ENCODE results near the gene FBXO34.

FBXO34 gene

GRCh38 chr14:55384536-55384935 lies 113.3 kb downstream of the FBXO34 start:
- FAIRE-seq, result no peak

DNA sequence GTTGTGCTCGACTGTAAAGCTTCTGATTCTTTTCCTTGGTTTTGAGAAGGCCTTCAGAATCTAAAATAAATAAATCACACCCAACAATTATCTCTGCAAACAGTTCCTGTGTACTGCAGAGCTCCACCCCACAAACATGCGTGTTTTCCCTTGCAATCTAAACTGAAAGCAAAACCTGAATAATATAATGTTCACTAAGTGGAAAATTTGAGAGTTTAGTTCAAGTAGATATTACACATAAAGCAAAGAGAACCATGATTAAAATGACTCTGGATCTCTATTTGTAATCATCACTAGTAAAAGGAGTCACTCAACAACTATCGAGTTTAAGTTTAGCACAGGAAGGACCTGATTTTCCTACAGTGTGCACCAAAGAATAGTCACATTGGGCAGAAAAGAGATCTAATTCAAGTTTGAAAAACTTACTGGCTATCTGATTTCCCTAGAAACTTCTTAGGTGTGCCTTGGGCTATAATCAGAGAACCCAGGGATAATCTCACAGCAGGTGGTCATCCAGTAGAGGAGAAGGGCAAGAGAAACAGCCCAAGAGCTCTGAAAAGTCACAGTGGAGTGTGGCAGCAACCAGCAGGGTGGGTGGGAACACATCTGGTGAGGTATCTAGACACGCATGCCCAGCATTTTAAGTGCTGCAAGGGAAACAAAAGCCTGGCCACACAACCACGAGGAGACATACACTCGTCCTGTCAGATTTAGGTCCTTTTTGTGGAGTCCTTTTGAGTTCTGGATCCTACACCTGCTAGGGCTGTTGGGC lies 115.0 kb downstream of the FBXO34 start:
- FAIRE-seq, result peak; percentile 28

DNA sequence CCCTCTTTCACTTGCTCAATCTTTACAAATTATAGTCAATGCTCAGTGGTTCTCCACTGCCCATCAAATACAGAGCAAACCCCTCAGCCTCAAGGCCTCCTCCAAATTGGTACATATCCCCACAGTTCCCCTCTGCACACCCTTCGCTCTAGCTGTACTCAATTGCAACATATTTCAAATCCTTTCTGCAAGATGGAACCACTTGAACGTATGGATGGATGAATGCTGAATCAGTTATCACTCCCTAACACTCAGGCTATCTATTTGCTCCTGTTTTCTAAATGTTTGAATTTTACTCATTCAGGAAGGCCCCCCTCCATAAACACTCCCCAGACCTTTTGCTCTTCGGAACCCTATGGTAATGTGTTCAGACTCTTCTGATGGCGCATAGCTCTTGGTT lies 115.9 kb downstream of the FBXO34 start:
- no peak for FAIRE-seq

GRCh38 chr14:55388160-55388559 lies 116.9 kb downstream of the FBXO34 start:
- no peak for FAIRE-seq

DNA sequence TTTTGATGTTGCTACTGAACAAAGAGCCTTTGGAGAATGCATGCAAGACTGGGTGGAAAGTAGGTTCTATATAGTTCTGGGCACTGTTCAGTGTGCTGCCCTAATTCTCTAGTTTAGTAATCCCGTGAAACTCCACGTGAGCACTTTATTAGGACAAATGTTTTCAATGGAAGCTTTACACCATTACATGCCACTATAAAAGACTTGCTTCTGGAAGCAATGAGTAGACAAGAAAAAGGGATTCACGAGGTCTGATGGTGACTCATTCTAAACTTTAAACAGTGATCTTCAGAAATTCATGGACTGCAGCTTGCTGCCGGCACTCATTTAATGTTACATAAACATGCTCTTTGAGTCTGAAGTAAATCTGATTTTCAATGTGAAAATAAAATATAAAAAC lies 118.1 kb downstream of the FBXO34 start:
- FAIRE-seq, result no peak

DNA sequence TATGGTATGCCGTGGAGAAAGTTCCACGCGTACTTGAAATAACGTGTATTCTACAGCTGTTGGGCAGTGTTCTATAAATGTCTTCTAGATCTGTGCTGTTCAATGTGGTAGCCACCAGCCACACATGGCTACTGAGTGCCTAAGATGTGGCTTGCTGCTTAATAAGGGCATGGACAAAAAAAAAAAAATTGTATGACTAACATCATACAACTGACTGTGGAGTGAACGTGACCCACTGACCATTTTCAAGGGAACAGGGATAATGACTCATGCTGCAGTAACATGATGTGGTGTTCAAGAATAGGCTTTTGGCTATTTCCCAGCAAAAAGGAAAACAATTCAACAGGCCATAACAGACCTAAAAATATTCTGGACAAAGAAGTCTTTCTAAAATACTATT lies 127.5 kb downstream of the FBXO34 start:
- no peak for FAIRE-seq

GRCh38 chr14:55399183-55399582 lies 128.0 kb downstream of the FBXO34 start:
- peak; percentile 5 for FAIRE-seq

DNA sequence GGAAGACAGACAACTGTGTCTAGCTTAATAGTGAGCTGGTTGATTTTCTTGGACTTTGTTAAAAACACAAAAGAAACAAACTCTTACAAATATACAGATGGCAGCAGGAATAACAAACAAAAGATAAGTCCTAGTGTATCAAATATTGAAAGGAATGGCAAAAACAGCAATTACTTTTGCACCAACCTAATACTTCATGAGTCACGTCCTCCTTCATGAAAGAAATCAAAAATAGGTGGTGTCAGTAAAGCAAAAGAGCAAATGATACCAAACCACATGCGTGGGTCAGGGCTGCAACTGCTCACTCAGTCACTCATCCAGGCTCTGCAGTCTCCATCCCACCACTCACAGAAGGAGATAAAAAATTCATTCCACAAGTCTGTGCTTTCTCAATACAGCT lies 128.6 kb downstream of the FBXO34 start:
- FAIRE-seq, result no peak

DNA sequence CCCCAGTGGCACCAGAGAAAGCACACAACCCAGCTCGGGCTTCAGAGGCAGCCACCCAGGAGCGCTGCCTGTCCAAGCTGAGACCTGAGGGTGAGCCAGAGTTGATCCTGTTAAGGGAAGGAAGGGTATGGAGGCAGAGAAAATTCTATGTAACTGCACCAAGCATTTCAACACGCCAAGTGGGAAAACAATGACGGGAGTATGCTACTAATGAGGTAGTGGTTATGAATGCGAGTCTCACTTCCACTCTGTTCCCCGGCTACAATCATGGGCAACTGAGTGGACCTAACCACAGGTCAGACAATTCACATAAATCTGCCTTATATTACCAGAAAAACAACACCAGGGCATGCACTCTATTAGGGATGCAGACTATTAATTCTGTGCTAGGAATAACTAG lies 130.5 kb downstream of the FBXO34 start:
- FAIRE-seq, result no peak

All from colon (tissue), 2 donors.